GM19438 (cell line): ENCODE data around the gene RAD23B.
"Not testable (repeated sequence)": the region's sequence is repeated elsewhere in the genome, so short reads cannot be mapped to it uniquely, and the experiment has no call there.

Source experiments
- ATAC-seq: cut with Tn5 transposase; IDR thresholded peaks from one replicate; pipeline ENCODE4 v1.9.1; 2021; ENCODE audit warnings: low read depth; ENCODE audit not compliant: unreplicated experiment

Gene RAD23B

GRCh38 chr9:107288701-107289100, 5.6 kb downstream of the RAD23B start:
- no peak for ATAC-seq

DNA sequence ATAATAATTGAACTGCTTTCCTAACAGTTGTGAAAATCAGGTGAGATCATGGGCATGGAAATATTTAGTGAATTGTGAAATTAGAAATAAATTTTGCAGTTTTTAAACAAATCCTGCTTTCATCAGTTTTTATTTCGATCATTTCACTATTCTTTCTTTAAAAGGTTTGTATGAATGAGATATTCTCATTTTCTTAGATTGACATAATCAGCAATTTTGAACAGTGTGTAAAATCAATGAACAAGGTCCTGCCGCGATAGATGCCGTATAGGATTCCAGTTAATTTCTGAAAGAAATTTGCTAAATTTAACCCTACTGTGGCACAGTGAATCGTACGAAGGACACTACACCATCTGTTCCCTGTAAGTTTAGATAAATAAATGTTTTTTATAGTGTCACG, 7.5 kb downstream of the RAD23B start:
- no peak for ATAC-seq

DNA sequence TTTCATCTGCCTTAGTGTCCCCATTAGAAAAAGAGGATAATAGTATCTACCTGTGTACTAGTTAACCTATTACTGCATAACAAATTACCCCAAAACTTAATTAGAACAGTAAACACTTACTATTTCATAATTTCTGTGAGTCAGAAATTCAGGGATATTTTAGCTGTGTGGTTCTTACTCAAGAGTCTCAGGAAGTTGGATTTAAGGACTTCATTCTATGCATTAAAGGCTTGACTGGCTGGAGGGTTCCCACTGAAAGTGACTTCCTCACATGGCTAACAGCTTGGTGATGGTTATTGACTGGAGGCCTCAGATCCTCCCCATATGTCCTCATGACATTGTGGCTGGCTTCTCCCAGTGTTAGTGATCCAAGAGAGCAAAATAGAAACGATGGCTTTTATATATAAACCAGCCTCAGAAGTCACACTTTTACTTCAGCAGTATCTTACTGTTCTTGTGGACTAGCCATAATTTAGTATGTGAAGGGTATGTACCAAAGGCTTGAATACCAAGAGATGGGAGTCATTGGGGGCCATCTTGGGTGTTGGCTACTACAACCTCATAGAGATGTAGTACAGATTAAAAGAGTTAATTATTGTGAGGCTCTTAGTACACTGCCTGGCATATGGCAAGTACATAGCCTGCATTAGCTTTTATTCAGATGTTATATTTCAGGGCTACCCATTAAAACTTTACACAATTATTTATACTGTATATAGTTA, 9.9 kb downstream of the RAD23B start:
- ATAC-seq: no peak

GRCh38 chr9:107293543-107294085, 10.5 kb downstream of the RAD23B start:
- ATAC-seq: no peak

- ATAC-seq: no peak
These were observed 11.7 kb downstream of the RAD23B start for GRCh38 chr9:107294756-107295155.

DNA sequence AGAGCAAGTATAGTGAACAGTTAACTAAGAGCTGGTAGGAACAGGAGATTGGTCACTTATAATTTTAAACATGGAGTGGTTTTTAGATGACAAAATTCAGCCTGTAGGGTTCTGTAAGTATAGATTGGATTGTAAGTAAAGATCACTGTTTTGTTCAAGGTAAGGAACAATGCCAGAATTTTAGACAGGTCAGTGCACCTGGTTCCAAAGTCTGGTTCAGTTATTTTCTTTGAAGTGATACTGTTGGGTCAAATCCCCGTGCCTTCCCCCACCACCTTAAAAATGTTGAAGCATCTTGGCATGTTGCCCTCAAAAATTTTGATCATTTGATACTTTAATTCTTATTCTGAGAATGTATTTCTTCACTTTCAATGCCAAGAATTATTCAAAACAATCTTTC, 12.9 kb downstream of the RAD23B start:
- ATAC-seq: no peak

DNA sequence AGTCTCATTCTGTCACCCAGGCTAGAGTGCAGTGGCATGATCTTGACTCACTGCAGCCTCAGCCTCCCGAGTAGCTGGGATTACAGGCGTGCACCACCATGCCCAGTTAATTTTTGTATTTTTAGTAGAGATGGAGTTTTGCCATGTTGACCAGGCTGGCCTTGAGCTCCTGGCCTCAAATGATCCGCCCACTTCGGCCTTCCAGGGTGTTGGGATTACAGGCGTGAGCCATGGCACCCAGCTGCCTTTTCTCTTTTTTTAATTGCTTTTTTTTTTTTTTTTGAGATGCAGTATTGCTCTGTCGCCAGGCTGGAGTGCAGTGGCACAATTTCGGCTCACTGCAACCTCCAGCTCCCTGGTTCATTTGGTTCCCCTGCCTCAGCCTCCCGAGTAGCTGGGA, 13.5 kb downstream of the RAD23B start:
- ATAC-seq: not testable (repeated sequence)

- no peak for ATAC-seq
These were observed 16.4 kb downstream of the RAD23B start for GRCh38 chr9:107299437-107299836.

DNA sequence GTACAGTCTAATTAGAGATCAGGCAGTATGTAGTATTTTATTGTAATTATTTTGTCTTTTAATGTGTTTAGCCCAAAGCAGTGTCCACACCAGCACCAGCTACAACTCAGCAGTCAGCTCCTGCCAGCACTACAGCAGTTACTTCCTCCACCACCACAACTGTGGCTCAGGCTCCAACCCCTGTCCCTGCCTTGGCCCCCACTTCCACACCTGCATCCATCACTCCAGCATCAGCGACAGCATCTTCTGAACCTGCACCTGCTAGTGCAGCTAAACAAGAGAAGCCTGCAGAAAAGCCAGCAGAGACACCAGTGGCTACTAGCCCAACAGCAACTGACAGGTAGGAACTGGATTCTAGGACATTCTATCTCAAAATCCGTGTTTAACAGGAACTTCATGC, 23.2 kb downstream of the RAD23B start:
- ATAC-seq: no peak

- ATAC-seq: no peak
These were observed 24.3 kb downstream of the RAD23B start for GRCh38 chr9:107307331-107307730.

DNA sequence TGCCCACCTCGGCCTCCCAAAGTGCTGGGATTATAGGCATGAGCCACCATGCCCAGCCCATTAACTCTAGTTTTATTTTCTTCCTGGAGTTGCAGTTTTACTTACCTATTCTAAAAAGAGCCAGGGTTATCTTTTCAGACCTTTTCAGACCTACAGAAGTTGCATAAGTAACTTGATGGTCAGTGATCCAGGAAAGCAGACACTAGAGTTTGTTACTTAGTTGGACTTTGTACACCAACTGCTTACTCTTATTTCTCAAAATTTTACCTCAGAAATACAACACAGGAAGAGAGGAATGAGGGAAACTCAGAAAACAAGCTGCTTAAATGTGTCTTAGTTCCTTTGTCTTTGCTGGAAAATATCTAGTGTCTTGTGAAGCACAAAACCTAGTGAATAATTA, 25.4 kb downstream of the RAD23B start:
- ATAC-seq: peak; percentile 19

- peak; percentile 80 for ATAC-seq
These were observed 26.2 kb downstream of the RAD23B start for GRCh38 chr9:107309271-107309670.

DNA sequence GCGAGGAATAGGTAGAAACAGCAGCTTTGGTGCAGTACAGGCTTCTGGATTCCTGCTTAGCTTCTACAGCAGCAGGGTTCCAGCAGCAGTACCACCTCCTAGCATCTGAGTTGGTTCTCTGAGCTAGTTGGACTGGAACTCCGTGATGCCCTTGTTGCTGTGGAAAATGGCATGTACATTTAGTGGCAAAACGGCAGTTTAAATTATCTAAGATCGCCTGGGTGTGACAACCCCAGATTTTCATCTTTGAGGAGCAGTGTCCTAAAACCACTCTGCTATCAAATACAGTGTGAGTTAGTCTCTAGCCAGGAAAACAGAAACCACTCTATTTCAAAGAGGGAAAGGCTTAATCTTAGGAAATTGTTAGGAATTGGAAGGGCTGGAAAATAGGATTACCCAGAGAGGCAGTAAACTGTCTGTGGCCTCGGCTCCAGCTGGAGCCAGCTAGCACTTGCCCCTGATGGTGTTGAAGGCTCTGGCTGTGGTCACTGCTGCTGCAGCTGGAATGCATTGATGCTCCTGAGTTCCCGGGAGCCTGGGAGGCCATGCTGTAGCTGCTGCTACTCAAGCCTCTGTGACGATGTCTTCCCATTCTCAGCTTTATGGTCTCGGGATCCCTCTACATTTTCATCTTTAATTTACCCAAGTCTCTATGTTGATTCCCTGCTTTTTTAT, 29.4 kb downstream of the RAD23B start:
- ATAC-seq: no peak

DNA sequence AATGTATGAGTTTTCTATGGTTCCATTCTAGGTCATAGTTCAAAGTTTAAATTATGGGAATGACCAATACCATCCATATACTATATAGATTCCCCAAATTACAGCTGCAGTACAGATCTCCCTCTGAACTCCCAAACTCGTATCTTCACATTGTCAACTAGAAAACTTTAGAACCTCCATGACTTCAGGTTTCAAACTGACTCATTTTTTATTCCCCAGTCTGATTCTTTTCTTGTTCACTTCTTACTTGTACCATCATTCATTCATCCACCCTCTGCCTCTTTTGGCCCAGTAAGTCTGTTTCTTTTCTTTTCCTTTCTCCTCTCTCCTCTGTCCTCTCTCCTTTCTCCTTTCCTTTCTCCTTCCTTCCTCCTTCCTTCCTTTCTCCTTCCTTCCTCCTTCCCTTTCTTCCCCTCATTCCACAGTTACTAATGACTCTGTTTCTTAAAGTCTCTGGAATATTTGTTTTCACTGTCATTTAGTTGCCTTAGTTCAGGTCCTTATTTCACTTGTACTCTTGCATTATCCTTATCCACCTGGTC, 30.5 kb downstream of the RAD23B start:
- ATAC-seq: no peak

- no peak for ATAC-seq
These were observed 31.7 kb downstream of the RAD23B start for GRCh38 chr9:107314763-107315162.

DNA sequence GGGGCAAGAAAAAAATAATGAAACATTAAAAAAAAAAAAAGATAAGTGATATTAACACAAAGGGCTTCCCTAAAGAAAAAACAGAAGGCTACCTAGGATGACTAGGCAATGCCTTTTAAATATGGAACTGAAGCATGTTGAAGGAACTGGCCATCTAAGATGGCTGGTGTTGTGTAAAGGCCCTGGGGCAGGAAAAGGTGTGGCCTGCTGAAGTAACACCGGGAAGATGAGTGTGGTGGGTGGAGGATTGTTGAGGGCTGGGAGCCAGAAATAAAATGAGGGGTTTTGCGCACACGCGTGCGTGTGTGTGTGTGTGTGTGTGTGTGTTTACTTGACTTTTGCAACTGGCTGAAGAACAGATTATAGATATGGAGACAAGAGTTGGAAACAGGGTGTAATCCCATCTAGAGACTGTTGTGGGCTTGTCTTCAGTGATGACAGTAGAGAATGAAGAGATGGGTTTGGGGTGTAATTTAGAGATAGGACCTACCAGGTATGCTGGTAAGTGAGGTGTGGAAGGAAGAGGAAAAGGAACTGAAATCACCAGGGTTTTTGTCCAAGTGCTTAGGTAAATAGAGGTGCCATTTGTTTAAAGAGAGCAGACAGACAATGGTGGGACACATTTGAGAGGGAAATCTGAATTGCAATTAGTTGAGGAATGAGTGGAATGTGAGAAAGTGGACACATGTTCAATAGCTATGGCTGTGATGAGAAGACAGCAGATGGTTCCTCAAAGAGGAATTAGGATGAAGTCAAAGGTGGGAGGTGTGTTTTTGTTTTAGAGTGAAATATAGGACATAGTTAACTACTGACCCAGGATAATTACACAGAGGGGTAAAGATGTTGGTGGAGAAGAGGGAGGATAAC, 33.9 kb downstream of the RAD23B start:
- no peak for ATAC-seq

- ATAC-seq: no peak
These were observed 39.6 kb downstream of the RAD23B start for GRCh38 chr9:107322643-107323042.

DNA sequence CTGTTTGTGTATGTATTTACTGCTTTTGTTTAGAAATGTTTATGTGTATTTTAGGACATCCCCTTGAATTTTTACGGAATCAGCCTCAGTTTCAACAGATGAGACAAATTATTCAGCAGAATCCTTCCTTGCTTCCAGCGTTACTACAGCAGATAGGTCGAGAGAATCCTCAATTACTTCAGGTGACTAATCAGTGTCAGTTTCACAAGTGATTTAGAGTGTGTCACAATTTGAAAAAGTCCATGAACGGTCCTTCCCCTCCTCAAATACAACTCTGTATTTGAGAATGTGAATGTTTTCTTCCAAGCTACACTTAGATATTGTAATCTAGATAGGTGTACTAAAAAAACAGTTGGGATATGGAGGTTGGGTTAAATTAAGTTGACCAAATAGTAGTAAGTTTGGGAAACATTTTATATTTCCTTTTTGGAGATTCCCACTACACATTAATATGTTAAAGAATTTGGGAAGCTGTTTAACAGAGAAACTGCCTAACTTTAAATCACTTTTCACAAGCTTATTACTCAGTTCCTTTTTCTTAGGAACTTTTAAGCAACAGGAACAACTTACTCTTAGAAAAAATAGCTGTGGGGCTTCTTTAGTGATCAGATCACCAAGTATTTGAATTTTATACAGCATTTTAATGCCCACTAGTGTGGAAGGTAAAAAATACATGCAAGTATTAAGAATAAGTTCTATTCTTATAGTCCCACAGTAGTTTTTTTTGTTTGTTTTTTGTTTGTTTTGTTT, 40.9 kb downstream of the RAD23B start:
- ATAC-seq: no peak

DNA sequence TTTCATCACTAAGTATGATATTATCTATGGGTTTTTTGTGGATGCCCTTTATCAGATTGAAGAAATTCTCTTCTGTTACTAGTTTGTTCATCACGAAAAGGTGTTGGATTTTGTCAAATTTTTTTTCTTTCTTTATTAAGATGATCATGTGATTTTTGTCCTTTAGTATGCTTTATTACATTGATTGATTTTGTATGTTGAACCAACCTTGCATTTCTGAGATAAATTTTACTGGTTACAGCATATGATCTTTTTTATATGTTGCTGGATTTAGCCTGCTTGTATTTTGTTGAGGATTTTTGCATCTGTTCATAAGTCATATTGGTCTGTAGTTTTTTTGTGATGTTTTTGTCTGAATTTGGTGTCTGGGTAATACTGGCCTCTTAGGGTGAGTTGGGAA, 42.8 kb downstream of the RAD23B start:
- ATAC-seq: no peak

- no peak for ATAC-seq
These were observed 45.4 kb downstream of the RAD23B start for GRCh38 chr9:107328510-107328909.
